H1 (cell line): ENCODE data around the gene MIEN1. TPM values are rescaled to one million over a fixed set of nuclear protein-coding genes. Genes with fewer than 3 reads are reported as not detected.
A peak's percentile ranks its signal among the peaks of the same experiment; 100 is the strongest.

ENCODE experiments used
- CTCF ChIA-PET: fragments of 300-600 bp; sonication (Branson Sonifier 250); formaldehyde crosslinking; loops from one replicate; lab custom pipeline; 2021; ENCODE audit not compliant: partially characterized antibody; lab: Charles Lee
- POLR2A ChIA-PET: fragments of 300-600 bp; sonication (Branson Sonifier 250); formaldehyde crosslinking; loops from one replicate; lab custom pipeline; 2021; ENCODE audit warnings: inconsistent platforms; ENCODE audit not compliant: partially characterized antibody; lab: Charles Lee
- DNase-seq, 2 experiments: peaks; one replicate each; pipeline versions ENCODE4 v3.0.0 to v3.0.0-alpha.2; 2010 to 2022; ENCODE audit warnings: low spot score in 2 of 2, low read depth in 1 of 2, mixed read lengths in 1 of 2
- FAIRE-seq: peaks from 2 replicates; lab custom pipeline; 2011; peaks lifted over from hg19 to GRCh38; lab: Jason Lieb, UNC
- H2AFZ ChIP-seq: 2 replicates; pipeline ENCODE4 v1.8.1; 2012; ENCODE audit warnings: low read length, inconsistent platforms
- H2AK5ac ChIP-seq: 2 replicates; pipeline ENCODE4 v1.6.1; 2013; ENCODE audit warnings: low read depth, low read length
- H2BK120ac ChIP-seq: replicated peaks from 2 replicates; pipeline ENCODE3; 2013; ENCODE audit warnings: low read depth, low read length, inconsistent platforms
- H2BK12ac ChIP-seq: 2 replicates; pipeline ENCODE4 v1.6.1; 2013; ENCODE audit warnings: low read depth, low read length
- H2BK15ac ChIP-seq: 2 replicates; pipeline ENCODE4 v1.6.1; 2013; ENCODE audit warnings: low read length
- H2BK20ac ChIP-seq: 2 replicates; pipeline ENCODE4 v1.6.1; 2013; ENCODE audit warnings: low read length
- H2BK5ac ChIP-seq: 2 replicates; pipeline ENCODE4 v1.6.1; 2013; ENCODE audit warnings: low read depth, low read length
- H3K14ac ChIP-seq: 2 replicates; pipeline ENCODE4 v1.6.1; 2013; ENCODE audit warnings: inconsistent platforms; ENCODE audit not compliant: insufficient read length
- H3K18ac ChIP-seq: 2 replicates; pipeline ENCODE4 v1.6.1; 2013; ENCODE audit warnings: low read length; ENCODE audit errors: extremely low read depth
- H3K23ac ChIP-seq: 2 replicates; pipeline ENCODE4 v1.6.1; 2013; ENCODE audit warnings: inconsistent platforms; ENCODE audit not compliant: insufficient read length
- H3K23me2 ChIP-seq: 2 replicates; pipeline ENCODE4 v1.6.1; 2013; ENCODE audit warnings: low read depth, low read length
- H3K27ac ChIP-seq: 2 replicates; pipeline ENCODE4 v1.6.1; 2011; ENCODE audit warnings: low read depth, low read length, inconsistent platforms
- H3K27me3 ChIP-seq, 4 experiments: replicated peaks in 1 of 4; 1 replicate in 1 of 4; 2 replicates in 3 of 4; pipeline versions ENCODE4 v1.6.1 to v1.8.1; 2011 to 2013; ENCODE audit warnings: low read length in 3 of 4, mild to moderate bottlenecking in 3 of 4, inconsistent platforms in 2 of 4, mixed read lengths in 2 of 4, moderate library complexity in 1 of 4; ENCODE audit not compliant: control insufficient read depth in 3 of 4, insufficient read depth in 3 of 4; ENCODE audit errors: extremely low read depth in 1 of 4
- H3K36me3 ChIP-seq, 4 experiments: 2 replicates each; pipeline versions ENCODE4 v1.6.1 to v1.8.1; 2011 to 2013; ENCODE audit warnings: mild to moderate bottlenecking in 4 of 4, low read length in 3 of 4, moderate library complexity in 2 of 4, control low read depth in 1 of 4, inconsistent platforms in 1 of 4; ENCODE audit not compliant: insufficient read depth in 4 of 4, control insufficient read depth in 2 of 4
- H3K4ac ChIP-seq: replicated peaks from 2 replicates; pipeline ENCODE3; 2013; ENCODE audit warnings: low read length, low read depth, mixed read lengths, inconsistent platforms; ENCODE audit not compliant: insufficient read length
- H3K4me1 ChIP-seq, 4 experiments: replicated peaks in 1 of 4; 1 replicate in 1 of 4; 2 replicates in 3 of 4; pipeline versions ENCODE4 v1.6.1 to v1.8.1; 2011 to 2013; ENCODE audit warnings: low read length in 3 of 4, inconsistent platforms in 2 of 4, mixed read lengths in 1 of 4; ENCODE audit not compliant: insufficient read depth in 4 of 4, control insufficient read depth in 3 of 4
- H3K4me2 ChIP-seq, 2 experiments: 2 replicates each; pipeline versions ENCODE4 v1.6.1 to v1.8.1; 2011 to 2013; ENCODE audit warnings: low read depth in 2 of 2, low read length in 2 of 2, control low read depth in 1 of 2, inconsistent platforms in 1 of 2, mild to moderate bottlenecking in 1 of 2; ENCODE audit not compliant: insufficient read depth in 1 of 2
- H3K4me3 ChIP-seq, 4 experiments: fragments of 200-600, 300-600 bp in 1 of 4; sonication (generic), shearing (Covaris generic), sonication (Bioruptor Twin) in 1 of 4; 2 replicates each; pipeline versions ENCODE4 v1.5.1 to v1.8.1; 2011 to 2016; ENCODE audit warnings: low read length in 4 of 4, low read depth in 3 of 4, control low read depth in 2 of 4, inconsistent platforms in 2 of 4, mild to moderate bottlenecking in 2 of 4, mixed read lengths in 1 of 4, moderate library complexity in 1 of 4; ENCODE audit not compliant: insufficient read depth in 2 of 4; ENCODE audit errors: extremely low read depth in 1 of 4
- H3K56ac ChIP-seq: replicated peaks from 2 replicates; pipeline ENCODE3; 2013; ENCODE audit warnings: low read depth, mild to moderate bottlenecking, mixed read lengths, low read length, inconsistent platforms; ENCODE audit not compliant: insufficient read length
- H3K79me1 ChIP-seq: 2 replicates; pipeline ENCODE4 v1.6.1; 2013; ENCODE audit warnings: low read depth, low read length, control low read depth
- H3K79me2 ChIP-seq, 2 experiments: 2 replicates each; pipeline versions ENCODE4 v1.6.1 to v1.8.1; 2012 to 2013; ENCODE audit warnings: low read length in 2 of 2, mild to moderate bottlenecking in 2 of 2, inconsistent platforms in 1 of 2; ENCODE audit not compliant: insufficient read depth in 2 of 2, control insufficient read depth in 1 of 2
- H3K9ac ChIP-seq, 4 experiments: replicated peaks in 1 of 4; 1 replicate in 1 of 4; 2 replicates in 3 of 4; pipeline versions ENCODE4 v1.6.1 to v1.8.1; 2011 to 2013; ENCODE audit warnings: low read depth in 3 of 4, low read length in 3 of 4, control low read depth in 2 of 4, mild to moderate bottlenecking in 2 of 4, moderate library complexity in 2 of 4, inconsistent platforms in 1 of 4; ENCODE audit errors: extremely low read depth in 1 of 4
- H3K9me3 ChIP-seq, 2 experiments: 2 replicates each; pipeline versions ENCODE4 v1.6.1 to v1.8.1; 2012 to 2013; ENCODE audit warnings: mild to moderate bottlenecking in 2 of 2, moderate library complexity in 2 of 2, control low read depth in 1 of 2, inconsistent platforms in 1 of 2, low read depth in 1 of 2, low read length in 1 of 2, mixed read lengths in 1 of 2; ENCODE audit not compliant: insufficient read depth in 2 of 2
- H4K20me1 ChIP-seq, 2 experiments: replicated peaks in 1 of 2; 2 replicates each; pipeline versions ENCODE3 to v1.8.1; 2011 to 2013; ENCODE audit warnings: inconsistent platforms in 2 of 2, low read length in 2 of 2, mild to moderate bottlenecking in 1 of 2; ENCODE audit not compliant: insufficient read depth in 2 of 2, control insufficient read depth in 1 of 2
- H4K5ac ChIP-seq: 2 replicates; pipeline ENCODE4 v1.6.1; 2013; ENCODE audit warnings: low read length, low read depth, mixed read lengths, inconsistent platforms; ENCODE audit not compliant: insufficient read length
- H4K8ac ChIP-seq: 2 replicates; pipeline ENCODE4 v1.8.0; 2013; ENCODE audit warnings: mild to moderate bottlenecking, moderate library complexity, low read length, inconsistent platforms; ENCODE audit not compliant: insufficient read depth; ENCODE audit errors: extremely low read depth
- H4K91ac ChIP-seq: replicated peaks from 2 replicates; pipeline ENCODE3; 2013; ENCODE audit warnings: low read length, mixed read lengths, inconsistent platforms; ENCODE audit not compliant: insufficient read length
- SP4 ChIP-seq: IDR thresholded peaks from 2 replicates; pipeline ENCODE4 v1.6.1; 2012; ENCODE audit warnings: low read length, inconsistent platforms
- WGBS, 2 experiments: shearing (Covaris generic) in 1 of 2; methylation state at CpG; one replicate each; pipeline versions ENCODE4 v1.1.6 to v1.1.7; 2013 to 2015; ENCODE audit warnings: low lambda C conversion rate in 2 of 2, mixed read lengths in 2 of 2, inconsistent platforms in 1 of 2, low coverage in 1 of 2, missing lambda C conversion rate in 1 of 2; ENCODE audit not compliant: insufficient replicate concordance in 2 of 2, insufficient coverage in 1 of 2, insufficient read length in 1 of 2; ENCODE audit errors: extremely low coverage in 1 of 2, missing lambda C conversion rate in 1 of 2; 5-methylcytosine and 5-hydroxymethylcytosine counted together
- polyA plus RNA-seq, 7 experiments: library from polyadenylated mRNA; depleted of rRNA in 3 of 7; stranded (reverse) in 5 of 7; unstranded in 2 of 7; fragments of >200 nt in 5 of 7; fragments of 200-250 nt in 2 of 7; gene quantifications; 1 replicate in 5 of 7; 2 replicates in 1 of 7; 4 replicates in 1 of 7; pipeline versions ENCODE4 v1.2.1 to v1.2.3, GENCODE V29; 2011 to 2013; ENCODE audit warnings: missing spikeins in 2 of 7, mixed read lengths in 2 of 7
- total RNA-seq: library from RNA; stranded (reverse); fragmentation: NEBNext Ultra II Directional; extraction: Animal tissue kit (Norgen Biotek cat#: 25700); gene quantifications from 2 replicates; pipeline ENCODE4 v1.2.1, GENCODE V29; 2021

Gene MIEN1
- total and polyA plus RNA-seq, 2 of the 8 experiments (the other 6 are each of a cell fraction or from before 2014, with no cell fraction given) = 29.6 to 54.9 TPM

GRCh38 chr17:39756380-39757079 is 26.2 kb upstream of the MIEN1 start:
- Histone ChIP-seq H3K4ac (no peak overlapping the region), H2BK20ac (0 out of 2 replicates have a peak overlapping the region, but pooled peaks have one; percentile 25), H4K20me1 (no peaks in the 10 kb centered on the region), H3K4me2 (no peak overlapping the region), H2BK12ac (peak overlapping the region; percentile 1; the same call in 1 of the 2 replicates), H2BK5ac (no peak overlapping the region), H3K4me3 (no peak overlapping the region), H3K23ac (no peak overlapping the region), H3K4me1 (peaks cover 9 to 22% (median 17%) of the 10 kb centered on the region in 4 experiments), H3K27ac (no peak overlapping the region), H4K8ac (no peak overlapping the region; the same call in 1 of the 2 replicates), H3K23me2 (peaks cover 10% of the 10 kb centered on the region; the same call in 1 of the 2 replicates), H3K79me2 (no peaks in the 10 kb centered on the region), H2BK15ac (no peak overlapping the region), H3K9ac (no peak overlapping the region), H2AFZ (no peak overlapping the region), H3K14ac (no peak overlapping the region), H3K79me1 (no peaks in the 10 kb centered on the region; the same call in 1 of the 2 replicates), H3K27me3 (peaks cover 0 to 3% (median 2%) of the 10 kb centered on the region in 4 experiments; a peak in 2 of 7 replicates), H2AK5ac (no peak overlapping the region), H3K56ac (no peak overlapping the region), H4K5ac (no peak overlapping the region), H3K18ac (no peak overlapping the region), H3K9me3 (no peaks in the 10 kb centered on the region), H3K36me3 (no peaks in the 10 kb centered on the region), H4K91ac (no peak overlapping the region), H2BK120ac (no peak overlapping the region)
- TF ChIP-seq SP4 = no peak
- DNase-seq (no peak), FAIRE-seq (no peak)
- 86% methylated on average over 7 of the region's 7 CpGs; no CpG with 5 or more reads in 1 of the 2 experiments for WGBS, 2 experiments
- ChIA-PET POLR2A (interaction anchor here (8.1 kb wide), 1 partner anchor 26 kb away, joined by 54 read pairs; the partner anchor contains the start of gene MIEN1), CTCF (interaction anchor here (0.5 to 8.2 kb wide), 7 partner anchors 26 to 143 kb away, joined by 3 to 102 read pairs (median 5); partner anchors contain the start of gene MIEN1)
